DMS153 treated with DMSO at 0.1 percent for 48 hours (cell line): ENCODE results near the gene OTUD6A.

Source experiments
- DNase-seq: peaks from one replicate; lab custom pipeline; 2025; ENCODE audit not compliant: unreplicated experiment; lab: John Stamatoyannopoulos, UW

OTUD6A gene, protein sequence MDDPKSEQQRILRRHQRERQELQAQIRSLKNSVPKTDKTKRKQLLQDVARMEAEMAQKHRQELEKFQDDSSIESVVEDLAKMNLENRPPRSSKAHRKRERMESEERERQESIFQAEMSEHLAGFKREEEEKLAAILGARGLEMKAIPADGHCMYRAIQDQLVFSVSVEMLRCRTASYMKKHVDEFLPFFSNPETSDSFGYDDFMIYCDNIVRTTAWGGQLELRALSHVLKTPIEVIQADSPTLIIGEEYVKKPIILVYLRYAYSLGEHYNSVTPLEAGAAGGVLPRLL

GRCh38 chrX:70062076-70062475 lies at the start of gene OTUD6A:
TSS of gene OTUD6A (plus strand) at chrX:70062457. CDS start at chrX:70062525, 68 bp downstream.
- no peak for DNase-seq

DNA sequence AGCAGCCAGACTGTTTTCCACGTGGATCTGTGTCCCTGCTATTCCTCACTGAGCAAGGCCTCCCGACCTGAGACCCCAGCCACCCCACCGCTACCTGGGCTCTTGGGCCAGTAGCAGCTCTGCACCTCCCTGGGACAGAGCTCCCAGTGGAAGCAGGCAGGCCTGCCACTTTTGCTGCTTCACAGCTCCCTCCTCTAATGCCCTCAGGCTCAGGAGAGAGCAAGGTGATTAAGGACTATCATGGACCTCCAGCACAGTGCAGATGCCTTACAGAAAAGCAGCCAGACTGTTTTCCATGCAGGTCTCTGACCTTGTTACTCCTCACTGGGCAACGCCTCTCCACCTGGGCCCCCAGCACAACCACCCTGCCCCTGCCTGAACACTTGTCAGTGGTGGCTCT lies 49.5 kb upstream of the OTUD6A start:
- no peak for DNase-seq

- no peak for DNase-seq
Measured at GRCh38 chrX:70013466-70014381, 48.5 kb upstream of the OTUD6A start.

GRCh38 chrX:70016513-70016912 lies 45.7 kb upstream of the OTUD6A start:
- no peak for DNase-seq

- DNase-seq, result no peak
Measured at GRCh38 chrX:70022616-70023015, 39.6 kb upstream of the OTUD6A start.

- no peak for DNase-seq
Measured at GRCh38 chrX:70025464-70025863, 36.8 kb upstream of the OTUD6A start.

- DNase-seq, result no peak
Measured at GRCh38 chrX:70026112-70026850, 36.0 kb upstream of the OTUD6A start.

GRCh38 chrX:70026851-70027200 lies 35.4 kb upstream of the OTUD6A start:
- no peak for DNase-seq

DNA sequence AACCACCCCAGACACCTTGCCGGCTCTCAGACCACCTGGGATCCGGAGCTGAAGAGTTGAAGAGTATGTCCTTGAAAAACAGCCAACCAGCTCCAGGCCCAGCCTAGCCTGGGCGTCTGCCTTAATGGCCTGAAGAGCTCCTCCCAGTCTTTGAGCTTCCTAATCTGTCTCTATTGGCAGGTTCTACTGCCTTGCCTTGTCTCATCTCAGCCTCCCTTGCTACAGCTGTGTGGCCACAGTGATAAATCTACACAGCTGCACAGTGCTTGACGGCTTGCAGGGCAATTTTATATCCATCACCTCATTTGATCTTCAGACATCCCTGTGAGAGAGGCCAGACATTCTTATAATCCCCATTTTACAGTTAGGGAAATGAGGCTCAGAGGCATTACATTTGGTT lies 32.4 kb upstream of the OTUD6A start:
- DNase-seq, result no peak

DNA sequence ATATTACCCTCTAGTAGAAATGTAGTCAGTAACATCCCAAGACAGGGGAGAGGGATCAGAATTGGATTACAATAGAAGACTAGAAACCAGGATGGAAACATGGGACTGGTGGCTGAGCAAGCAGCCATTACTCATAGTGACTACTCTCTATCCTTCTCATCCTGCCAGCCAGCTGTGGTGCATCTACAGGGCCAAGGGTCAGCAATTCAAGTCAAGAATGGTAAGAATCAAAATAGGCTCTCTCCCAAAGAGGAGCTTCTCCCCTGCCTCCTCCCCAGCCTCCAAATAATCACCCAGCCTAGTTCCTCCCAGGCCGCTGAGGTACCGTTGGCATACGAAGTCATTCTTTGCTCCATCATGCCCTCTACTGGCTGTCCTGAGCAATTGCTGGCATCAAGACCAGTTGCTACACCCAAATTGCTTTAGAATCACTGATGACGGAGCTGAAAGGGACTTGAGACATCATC lies 31.9 kb upstream of the OTUD6A start:
- peak; percentile 44 for DNase-seq

DNA sequence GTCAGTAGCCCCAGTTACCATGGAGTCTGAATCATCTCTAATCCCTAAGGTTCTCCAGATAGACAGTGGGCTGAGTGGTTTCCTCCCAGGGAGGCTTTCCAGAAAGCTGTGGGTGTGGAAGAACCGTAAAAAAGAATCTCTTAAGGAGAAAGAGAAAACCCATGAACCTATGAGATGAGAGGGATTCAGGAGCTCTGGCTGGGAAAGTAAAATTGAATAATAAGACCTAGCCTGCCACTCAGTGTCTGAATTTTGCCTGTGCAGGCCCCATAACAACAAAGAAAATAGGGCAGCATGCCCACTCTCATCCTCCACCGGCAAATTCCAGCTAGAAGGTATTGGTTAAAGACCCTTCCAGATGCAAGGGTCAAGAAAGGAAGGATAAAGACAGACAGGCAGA lies 29.5 kb upstream of the OTUD6A start:
- DNase-seq, result no peak

DNA sequence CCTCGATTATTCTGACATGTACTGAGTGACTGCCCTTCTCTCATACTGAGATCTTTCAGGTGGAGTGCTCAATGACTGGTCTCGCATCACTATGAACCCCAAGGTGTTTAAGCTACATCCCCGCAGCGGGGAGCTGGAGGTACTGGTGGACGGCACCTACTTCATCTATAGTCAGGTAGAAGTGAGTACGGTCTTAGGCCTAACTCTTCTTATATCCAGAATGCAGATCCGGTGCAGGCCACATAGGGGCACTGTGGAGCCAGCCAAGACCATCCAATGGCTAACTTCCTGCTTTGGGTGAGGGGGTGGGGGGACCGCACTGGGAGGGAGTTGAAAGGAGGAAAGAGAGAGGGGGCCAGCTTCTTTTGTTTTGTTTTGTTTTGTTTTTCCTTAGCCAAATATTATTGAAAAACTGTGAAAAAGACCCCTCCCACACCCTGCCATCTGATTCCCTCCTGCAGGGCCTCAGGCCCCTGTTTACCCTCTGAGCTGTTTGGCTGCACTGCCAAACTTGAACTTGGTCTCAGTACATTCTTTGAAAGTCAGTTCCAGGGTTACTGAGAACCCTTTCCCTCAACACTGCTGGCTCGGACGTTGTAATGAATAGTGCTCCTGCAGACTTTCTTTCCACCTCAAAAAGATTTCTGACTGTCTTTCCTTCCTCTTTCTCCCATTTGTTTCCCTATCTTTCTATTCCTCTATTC lies 28.8 kb upstream of the OTUD6A start:
- DNase-seq, result no peak

DNA sequence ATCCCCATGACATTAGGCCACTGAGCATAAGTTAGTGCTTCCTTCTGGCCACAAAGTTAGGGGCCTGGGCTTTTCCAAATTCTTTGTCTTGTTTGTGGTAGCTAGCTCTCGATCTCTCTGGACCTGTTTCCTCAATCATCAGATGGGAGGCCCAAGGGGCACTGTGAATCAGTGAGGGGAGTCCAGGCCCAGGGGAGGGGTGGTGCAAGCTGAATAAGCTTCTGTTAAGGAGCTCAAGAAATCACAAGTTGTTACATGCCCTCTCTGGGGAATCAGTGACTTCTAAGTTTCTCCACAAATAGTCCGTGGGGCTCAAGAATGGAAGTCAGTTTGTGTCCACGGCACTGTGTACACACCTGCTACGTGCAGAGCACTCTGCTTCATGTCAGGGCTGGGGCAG lies 27.6 kb upstream of the OTUD6A start:
- DNase-seq, result no peak

DNA sequence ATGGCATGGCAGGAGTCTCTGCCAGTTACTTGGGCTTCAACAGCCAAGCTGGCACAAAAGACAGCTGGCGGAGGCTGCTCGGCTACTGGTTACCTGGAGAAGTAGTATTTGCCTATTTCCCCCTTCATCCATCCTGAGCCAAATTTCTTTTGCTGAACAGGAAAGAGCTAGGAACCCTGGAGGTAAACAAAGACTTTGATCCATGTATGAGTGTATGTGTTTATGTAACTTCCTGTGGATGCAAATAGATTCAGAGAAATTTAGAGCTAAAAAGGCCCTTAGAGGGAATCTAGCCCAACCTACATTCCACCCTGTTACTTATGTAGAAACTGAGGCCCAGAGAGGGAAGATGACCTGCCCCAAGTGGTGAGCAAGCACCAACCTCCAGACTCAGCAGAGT lies 23.7 kb upstream of the OTUD6A start:
- DNase-seq, result no peak

GRCh38 chrX:70038951-70039350 lies 23.3 kb upstream of the OTUD6A start:
- DNase-seq, result no peak

DNA sequence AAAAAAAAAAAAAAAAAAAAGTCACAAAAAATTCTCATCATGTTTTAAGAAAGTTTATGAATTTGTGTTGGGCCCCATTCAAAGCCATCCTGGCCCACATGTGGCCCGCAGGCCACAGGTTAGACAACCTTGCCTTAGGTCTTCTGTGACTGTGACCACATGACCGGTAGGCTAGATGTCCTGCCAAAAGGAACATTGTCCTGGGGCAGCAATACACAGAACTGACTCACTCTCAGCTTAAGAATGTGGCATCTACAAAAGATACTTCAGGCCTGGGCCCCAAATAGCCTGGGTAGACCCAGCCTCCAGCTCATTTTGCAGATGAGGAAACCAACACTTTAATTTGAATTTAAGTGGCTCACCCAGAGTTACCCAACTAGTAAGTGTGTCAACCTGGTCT lies 22.5 kb upstream of the OTUD6A start:
- DNase-seq, result no peak

DNA sequence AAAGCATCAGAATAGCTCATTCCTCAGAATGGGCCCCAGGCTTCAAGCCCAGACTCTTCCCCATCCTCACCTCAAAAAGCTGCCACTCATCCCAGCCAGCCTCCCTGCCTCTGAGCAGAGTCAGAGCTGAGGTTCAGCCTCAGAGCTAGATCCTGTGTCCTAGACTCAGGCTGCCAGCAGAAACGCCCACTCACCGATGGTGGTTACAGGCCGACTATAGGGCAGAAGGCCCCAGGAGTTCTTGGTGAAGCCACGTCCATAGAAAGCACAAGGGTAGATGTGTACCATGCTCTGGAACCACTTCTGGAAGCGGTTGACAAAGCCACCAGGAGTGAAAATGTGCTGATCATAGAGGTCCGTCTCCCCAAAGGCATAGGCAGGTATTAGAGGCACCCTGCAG lies 20.3 kb upstream of the OTUD6A start:
- no peak for DNase-seq

DNA sequence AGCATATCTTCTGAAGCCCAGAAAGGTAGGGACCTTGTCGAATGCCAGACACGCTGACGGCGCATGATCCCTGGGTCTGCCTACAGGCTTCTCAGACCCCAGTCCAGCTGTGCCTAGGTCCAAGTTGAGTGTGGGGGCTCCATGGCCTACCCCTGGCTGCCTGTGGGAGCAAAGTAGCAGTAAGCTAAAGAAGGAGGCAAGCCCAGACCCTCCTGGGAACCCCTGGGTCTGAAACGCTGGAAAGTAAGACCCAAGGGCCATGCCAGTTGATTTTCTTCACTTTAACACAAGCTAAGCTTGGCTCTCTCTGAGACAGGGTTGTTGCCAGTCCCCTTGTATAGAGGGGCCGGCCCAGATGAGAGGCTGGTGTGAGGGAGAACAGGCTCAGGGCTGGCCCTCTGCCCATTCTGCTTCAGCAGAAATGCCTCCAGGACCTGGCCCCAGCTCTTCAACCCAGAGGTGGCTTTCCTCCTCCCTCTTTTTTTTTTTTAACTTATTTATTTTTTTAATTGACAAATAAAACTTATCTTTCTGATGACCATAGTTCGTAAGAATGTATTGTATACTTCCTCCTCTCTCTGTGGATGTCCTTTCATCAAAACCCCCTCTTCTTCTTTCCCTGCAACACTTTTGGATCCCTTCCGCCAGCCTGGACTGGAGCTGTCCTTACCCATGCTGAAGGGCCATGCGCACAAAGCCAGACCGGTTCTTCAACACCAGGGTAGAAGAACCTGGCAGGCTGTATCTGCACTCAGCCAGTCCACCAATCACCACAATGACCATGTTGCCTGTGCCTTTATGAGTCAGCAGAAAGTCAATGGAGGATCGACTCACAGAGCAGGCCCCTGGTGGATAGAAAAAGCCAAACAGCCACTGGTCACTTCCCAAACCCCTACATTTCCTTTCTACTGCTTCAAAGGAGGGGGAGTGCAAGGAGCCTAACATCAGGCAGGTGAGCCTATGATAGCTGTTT lies 19.6 kb upstream of the OTUD6A start:
- no peak for DNase-seq

DNA sequence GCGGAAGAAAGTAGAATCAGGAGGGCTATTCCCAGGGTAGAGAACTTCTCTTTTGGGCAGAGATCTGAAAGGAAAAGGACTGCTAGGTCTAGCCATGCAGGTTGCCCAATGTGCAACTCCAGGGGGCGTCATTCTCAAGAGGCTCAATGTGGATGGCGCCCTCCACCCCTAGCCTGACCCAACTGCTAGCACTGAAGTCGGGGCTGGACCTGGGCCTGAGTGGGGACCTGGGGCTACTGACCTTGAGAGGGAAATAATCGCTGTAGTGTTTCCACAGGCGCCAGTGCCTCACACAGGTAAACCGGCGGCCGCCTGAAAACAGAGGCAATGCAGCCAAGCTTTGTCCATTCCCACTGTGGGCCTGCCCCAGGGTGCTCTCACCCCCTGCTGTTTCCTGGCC lies 18.6 kb upstream of the OTUD6A start:
- DNase-seq, result no peak
